SHP77 treated with DMSO at 0.1 percent for 48 hours (cell line): Measurements from ENCODE around the gene CYP4Z1.
"Not testable (repeated sequence)": the region's sequence is repeated elsewhere in the genome, so short reads cannot be mapped to it uniquely, and the experiment has no call there.

Experiments
- DNase-seq: peaks from one replicate; lab custom pipeline; 2025; lab: John Stamatoyannopoulos, UW

CYP4Z1 gene

DNA sequence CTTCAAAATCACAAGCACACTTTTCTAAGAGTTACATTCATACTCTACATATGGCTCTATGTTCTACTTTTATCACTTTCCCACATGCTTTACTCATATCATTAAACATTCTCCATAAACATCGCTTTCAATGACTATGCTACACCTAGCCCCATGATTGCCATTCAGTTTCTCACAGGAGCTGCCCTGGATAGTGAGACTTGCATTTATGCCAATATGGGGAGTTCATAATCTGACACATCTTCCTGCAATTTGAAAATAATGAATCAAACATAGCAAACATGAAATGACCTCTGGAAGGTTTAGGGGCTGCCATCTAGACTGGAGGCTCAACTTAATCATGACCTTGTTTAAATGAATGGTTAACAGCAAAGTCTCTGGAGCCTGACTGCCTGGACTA, 61.2 kb downstream of the CYP4Z1 start:
- DNase-seq = no peak

DNA sequence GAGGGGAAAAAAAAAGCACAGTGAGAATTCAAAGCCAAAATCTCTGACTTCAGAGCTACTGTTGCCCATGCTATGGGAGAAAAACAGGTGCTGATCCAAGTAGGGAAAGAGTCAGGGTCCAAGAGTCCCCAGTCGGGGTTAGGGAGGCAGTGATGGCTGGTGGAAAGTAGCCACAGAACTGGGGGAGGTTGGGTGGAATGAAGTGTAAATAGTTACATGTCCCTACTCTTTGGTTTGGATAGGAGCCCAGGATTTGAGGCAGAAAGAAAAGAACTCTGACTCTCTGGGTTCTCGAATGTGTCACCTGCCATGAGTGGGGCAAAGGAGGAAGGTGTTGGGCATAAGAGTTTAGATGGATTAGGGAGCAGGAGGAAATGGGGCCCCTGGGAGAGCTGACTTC, 61.8 kb downstream of the CYP4Z1 start:
- not testable (repeated sequence) for DNase-seq

- not testable (repeated sequence) for DNase-seq
Observed at GRCh38 chr1:47129489-47130230, 62.6 kb downstream of the CYP4Z1 start.

- not testable (repeated sequence) for DNase-seq
Observed at GRCh38 chr1:47132665-47133064, 65.6 kb downstream of the CYP4Z1 start.

DNA sequence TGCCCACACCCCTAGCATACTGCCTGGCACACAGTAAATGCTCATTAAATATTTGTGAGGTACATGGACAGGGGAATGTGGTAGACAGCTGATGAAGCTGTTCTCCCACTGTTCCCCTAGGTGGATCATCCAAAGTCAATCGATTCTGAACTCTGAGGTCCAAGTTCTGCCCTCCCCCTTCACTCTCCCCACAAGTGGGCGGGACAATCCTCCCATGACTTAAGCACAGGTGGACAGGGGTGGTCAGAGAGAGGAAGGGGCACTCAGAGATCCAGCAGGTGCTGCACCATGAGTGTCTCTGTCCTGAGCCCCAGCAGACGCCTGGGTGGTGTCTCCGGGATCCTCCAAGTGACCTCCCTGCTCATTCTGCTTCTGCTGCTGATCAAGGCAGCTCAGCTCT, 70.2 kb downstream of the CYP4Z1 start, which contains the start of gene CYP4A22:
TSS of gene CYP4A22 (plus strand) at position 244 of the 400 bp plus-strand sequence. CDS start at position 289, 45 bp downstream.
- no peak for DNase-seq

DNA sequence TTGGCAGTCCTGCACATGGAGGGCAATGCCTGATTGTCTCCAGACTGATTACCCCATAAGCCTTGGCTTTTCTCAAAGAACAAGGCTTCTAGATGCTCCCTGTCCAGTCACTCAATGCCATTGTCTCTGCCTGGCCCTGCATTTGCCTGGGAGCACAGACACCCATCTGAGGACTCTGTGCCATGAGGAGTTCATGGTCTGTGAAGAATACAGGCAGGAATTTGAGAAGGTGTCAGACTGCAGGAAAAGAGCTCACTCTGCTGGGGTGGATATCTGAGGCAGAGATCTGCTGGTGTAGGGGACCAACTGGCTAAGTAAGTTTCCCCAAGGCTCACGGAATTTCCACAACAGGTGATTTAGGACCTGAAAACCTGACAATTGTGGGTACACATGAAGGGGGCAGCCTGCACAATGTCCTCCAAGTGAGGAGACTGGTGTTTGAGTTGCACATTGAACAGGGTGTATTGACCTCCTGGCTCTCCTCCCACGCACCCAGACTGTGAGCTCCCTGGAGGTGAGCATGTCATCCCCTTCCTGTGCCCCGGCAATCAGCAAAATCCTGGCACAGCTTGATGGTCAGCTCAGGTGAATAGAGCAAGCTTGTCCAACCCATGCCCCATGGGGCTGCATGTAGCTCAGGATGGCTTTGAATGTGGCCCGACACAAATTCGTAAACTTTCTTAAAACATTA, 71.0 kb downstream of the CYP4Z1 start:
- DNase-seq = no peak

GRCh38 chr1:47140358-47140757, 73.3 kb downstream of the CYP4Z1 start:
- not testable (repeated sequence) for DNase-seq

- DNase-seq = not testable (repeated sequence)
Observed at GRCh38 chr1:47143654-47144053, 76.6 kb downstream of the CYP4Z1 start.

GRCh38 chr1:47146495-47146894, 79.5 kb downstream of the CYP4Z1 start:
- not testable (repeated sequence) for DNase-seq

- no peak for DNase-seq
Observed at GRCh38 chr1:47147047-47147785, 80.2 kb downstream of the CYP4Z1 start.

GRCh38 chr1:47149162-47149561, 82.1 kb downstream of the CYP4Z1 start:
- DNase-seq = not testable (repeated sequence)

GRCh38 chr1:47156457-47156856, 89.4 kb downstream of the CYP4Z1 start:
- DNase-seq = not testable (repeated sequence)

DNA sequence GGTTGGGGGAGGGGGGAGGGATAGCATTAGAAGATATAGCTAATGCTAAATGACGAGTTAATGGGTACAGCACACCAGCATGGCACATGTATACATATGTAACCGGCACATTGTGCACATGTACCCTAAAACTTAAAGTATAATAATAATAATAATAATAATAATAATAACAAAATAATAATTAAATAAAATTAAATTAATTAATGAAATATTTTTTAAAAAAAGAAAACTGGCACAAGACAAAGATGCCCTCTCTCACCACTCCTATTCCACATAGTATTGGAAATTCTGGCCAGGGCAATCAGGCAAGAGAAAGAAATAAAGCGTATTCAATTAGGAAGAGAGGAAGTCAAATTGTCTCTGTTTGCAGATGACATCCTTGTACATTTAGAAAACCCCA, 90.9 kb downstream of the CYP4Z1 start:
- not testable (repeated sequence) for DNase-seq

- DNase-seq = no peak
Observed at GRCh38 chr1:47160716-47161115, 93.7 kb downstream of the CYP4Z1 start.

GRCh38 chr1:47161298-47162040, 94.4 kb downstream of the CYP4Z1 start:
- no peak for DNase-seq

- no peak for DNase-seq
Observed at GRCh38 chr1:47164552-47164951, 97.5 kb downstream of the CYP4Z1 start.
